Activated CD4-positive, alpha-beta T cell treated with anti-CD3 and anti-CD28 coated beads for 24 hours (primary cell): Measurements from ENCODE around the gene DNAH10.

ENCODE experiments used
- DNase-seq, 2 donors: peaks; one replicate each; pipeline ENCODE4 v3.0.0-alpha.2; 2020; ENCODE audit warnings: low read depth in 2 of 2

The DNAH10 gene

DNA sequence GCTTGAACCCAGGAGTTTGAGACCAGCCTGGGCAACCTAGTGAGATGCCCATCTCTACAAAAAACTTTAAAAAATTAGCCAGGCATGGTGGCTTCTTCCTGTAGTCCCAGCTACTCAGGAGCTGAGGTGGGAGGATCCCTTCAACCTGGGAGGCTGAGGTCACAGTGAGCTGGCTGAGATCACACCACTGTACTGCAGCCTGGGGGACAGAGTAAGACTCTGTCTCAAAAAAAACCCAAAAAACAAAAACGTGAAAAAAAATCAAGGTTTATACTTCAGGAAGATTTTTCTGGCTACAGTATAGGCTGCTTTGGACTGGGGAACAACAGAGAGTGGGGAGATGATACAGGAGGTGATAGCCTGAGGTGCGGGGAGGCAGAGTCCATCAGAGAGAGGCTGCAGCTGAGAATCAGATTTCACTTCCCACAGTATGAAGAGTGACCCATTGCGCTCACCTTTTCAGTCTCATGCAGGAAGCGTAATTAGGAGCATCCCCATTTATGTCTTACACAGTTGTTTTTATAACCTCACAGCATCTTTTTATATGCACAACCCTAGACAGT lies 28.9 kb downstream of the DNAH10 start:
- DNase-seq: no peak

DNA sequence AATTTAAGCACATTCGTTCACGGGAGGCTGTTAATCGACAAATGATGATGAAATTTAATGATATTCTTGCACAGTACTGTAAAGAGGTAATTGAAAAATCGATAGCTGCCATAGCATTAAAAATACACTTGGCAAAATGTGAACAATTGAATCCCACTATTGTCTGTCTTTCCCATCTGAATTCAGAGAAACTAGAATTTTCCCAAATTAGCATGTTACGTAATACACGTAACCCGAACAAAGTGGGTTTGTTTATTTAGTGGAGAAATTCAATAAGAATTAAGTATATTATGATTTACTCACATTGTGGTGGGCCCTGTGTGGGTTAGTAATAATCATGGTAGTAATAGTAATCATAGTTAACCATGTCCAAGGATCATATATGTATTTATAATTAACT lies 31.9 kb downstream of the DNAH10 start:
- DNase-seq: no peak

DNA sequence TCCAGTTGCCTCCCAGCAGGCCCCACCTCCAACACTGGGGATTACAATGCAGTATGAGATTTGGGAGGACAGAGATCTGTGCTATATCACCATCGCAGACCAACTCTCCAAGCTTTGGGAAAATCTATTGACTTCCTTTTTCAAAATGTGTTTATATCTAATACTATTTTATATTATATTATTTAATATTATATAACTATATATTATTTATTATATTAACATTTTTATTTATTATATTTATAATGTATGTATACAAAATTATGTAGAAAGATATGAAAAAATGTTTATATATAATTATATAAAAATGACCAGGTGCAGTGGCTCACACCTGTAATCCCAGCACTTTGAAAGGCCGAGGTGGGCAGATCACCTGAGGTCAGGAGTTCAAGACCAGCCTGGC lies 36.4 kb downstream of the DNAH10 start:
- DNase-seq: no peak

DNA sequence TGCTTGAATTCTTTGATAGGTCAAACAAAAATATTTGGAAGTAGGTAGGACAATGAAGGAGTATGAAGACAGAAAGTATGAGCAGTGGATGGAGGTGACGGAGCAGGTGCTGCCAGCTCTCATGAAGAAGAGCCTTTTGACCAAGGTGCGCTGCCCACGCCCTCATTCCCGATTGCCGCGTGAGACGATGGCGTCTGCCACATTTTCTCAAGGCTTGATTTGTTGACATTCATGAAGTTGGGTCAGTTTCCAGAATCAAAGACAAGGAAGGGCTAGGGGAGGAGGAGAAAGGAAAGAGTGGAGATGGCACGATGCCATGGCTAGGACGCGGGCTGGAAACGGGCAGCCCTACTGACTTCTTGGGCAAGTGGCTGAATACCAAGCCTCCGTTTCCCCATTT lies 37.1 kb downstream of the DNAH10 start:
- DNase-seq: no peak

DNA sequence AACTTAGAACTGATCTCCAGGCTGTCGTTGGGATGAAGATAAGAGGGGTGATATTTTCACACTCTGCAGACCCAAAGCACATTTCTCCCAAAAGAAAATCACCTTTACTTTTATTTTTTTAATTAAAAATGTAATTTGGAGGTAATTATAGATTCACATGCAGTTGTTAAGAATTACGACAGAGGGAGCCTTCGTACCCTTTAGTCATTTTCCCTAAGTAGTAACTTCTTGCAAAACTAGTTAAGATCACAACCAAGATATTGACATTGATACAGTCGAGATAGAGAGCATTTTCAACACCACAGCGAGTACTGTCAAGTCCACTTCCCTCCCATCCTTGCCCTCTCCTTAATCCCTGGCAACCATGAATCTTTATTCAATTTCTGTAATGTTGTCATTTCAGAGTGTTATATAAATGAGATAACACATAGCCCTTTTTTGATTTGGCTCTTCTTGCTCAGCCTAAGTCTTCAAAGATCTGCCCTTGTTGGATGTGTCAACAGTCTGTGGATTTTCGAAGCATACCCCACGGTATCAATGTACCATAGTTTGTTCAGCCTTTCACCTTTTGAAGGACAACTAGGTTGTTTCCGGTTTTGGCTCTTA lies 39.6 kb downstream of the DNAH10 start:
- DNase-seq: no peak

DNA sequence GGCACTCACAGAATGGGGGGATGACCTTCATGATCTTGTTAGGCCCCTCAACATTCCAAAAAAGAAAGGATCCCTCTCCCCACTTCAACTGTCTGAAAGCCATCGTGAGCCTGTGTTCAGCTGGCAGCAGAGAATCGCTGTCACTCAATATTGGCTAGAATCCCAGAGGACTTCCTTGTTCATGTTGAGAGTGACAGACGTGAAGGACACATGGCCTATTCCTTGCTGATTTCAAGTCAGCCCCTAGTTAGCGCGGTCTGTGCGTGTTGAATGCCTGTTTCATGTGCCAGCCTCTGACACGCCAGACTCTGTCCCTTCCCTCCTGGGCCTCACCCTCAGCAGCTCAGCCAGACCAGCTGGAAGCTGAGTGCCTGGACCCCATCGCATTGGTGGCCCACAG lies 43.1 kb downstream of the DNAH10 start:
- DNase-seq: no peak

DNA sequence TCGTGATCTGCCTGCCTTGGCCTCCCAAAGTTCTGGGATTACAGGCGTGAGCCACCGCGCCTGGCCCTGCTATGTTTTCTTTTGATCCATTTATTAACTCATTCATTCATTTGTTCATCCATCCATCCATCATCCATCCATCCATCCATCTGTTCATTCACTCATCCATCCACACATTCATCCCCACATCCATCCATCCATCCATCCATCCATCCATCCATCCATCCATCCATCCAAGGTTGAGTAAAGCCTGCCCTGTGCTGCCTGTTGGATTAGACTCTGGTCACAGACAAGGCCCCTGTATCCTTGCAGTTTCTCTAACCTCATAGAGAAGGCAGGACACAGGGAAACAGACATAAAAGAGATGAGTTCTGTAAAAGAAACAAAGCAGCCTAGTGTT lies 44.9 kb downstream of the DNAH10 start:
- no peak for DNase-seq

DNA sequence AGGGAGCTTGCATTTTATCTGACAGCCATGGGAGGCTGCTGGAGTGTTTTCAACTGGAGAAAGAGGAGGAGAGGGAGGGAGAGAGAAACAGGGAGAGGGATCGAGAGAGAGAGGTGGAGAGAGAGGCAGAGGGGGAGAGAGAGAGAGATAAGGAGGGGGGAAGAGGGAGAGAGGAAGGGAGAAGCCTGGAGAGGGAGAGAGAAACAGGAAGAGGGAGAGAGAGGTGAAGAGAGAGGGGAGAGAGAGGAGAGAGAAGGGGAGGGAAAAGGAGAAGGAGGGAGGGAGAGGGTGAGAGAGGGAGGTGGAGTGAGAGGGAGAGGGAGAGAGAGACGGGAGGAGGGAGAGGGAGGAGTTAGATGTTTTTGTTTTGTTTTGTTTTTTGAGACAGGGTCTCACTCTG lies 45.6 kb downstream of the DNAH10 start:
- no peak for DNase-seq

DNA sequence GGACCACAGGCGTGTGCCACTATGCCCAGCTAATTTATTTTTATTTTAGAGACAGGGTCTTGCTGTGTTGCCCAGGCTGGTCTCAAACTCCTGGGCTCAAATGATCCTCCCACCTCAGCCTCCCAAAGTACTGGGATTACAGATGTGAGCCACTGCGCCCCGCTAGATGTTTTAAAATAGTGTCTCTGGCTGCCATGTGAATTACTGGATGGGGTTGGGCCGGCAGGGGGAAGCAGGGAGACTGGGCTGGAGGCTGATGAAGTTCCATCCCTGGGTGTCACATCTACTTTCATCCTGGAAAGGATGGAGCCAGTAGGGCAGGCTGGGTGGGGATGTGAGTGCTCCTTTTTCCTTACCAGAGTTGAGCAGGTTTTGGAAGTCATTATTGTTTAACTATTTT lies 46.1 kb downstream of the DNAH10 start:
- no peak for DNase-seq

DNA sequence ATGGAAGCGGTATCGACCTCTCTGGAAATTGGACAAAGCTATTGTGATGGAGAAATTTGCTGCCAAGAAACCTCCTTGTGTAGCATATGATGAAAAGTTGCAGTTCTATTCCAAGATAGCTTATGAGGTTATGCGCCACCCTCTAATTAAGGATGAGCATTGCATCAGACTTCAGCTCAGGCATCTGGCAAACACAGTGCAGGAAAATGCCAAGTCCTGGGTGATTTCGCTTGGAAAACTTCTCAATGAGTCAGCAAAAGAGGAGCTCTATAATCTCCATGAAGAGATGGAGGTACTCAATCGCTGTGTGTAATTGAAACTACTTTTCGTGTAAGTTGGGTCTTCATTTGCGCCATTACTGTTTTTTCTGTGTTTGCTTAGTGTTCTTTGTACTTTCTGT lies 51.2 kb downstream of the DNAH10 start:
- DNase-seq: no peak

DNA sequence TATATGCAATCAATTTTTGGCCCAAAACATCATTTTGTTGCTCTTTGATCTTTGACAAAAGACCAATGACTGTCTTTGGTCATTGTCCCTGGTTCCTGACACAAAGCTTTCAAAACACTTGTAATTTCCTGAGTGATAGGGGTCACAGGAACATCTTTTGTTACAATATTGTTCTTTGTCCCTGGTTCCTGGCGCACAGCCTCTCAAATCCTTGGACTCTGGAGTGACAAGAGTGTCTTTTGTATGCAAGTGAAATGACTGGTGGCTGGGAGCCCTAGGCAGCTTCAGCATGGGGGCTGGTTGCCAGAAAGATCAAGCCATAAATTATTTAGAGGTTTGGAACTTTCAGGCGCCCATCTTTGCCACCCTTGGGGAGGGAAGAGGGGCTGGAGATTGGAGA lies 53.9 kb downstream of the DNAH10 start:
- no peak for DNase-seq

DNA sequence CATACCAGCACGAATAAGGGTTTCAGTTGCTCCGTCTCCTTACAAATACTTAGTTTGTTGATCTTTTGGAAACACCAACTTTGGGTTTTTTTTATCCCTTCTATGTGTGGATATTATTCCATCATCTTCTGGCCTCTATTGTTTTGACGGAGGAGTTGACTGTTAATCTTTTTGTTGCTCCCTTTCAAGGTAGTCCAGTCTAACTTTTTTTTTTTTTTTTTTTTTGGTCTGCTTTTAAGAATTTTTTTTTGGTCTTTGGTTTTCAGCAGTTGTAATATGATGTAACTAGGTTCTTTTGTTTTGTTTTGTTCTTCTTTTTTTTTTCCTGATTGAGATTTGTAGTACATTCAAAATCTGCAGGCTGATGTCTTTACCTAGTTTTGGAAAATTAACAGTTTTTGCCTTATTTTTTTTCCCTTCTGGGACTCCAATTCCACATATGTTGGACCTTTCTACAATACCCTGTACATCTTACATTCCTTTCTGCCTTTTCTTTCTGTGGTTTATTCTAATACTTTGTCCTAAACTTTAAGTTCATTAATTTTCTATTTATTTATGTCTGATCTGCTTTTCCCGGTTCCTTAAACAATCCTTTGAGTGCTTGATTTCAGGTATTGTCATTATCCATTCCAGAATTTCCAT lies 54.9 kb downstream of the DNAH10 start:
- DNase-seq: no peak

DNA sequence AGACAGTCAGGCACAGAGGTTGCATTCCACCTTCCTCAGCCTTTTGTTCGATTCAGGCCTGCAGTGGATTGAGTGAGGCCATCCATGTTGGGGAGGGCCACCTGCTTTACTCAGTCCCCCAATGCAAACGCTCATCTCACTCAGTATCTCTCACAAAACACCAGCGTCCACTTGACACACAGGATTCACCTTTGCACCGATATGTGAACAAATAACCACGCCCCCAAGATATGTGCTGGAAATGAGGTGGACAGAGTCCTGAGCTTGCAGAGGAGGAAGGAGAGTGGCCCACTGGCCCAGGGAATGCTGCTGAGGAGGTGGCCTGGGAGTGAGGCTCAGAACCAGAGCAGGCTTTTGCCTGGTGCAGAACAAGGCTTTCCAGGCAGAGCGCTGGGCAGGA lies 60.7 kb downstream of the DNAH10 start:
- DNase-seq: no peak

DNA sequence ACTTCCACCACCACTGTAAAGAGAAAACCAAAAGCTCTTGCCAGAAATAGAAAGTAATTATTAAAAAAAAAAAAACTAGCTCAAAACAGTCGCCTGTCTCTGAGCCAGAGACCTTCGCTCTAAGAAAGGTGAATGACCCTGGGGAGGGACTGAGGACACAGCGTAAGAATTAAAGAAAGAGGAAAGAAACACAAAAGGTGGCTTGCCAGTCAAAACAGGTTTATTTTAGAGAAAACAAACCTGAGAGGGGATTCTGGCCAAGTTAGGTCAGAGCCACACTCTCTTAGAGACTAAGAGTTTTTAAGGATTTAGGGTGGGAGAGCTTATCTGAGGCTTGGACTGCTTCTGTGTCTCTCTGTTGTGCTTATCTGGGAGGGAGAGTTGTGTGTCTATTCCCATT lies 66.0 kb downstream of the DNAH10 start:
- DNase-seq: no peak

DNA sequence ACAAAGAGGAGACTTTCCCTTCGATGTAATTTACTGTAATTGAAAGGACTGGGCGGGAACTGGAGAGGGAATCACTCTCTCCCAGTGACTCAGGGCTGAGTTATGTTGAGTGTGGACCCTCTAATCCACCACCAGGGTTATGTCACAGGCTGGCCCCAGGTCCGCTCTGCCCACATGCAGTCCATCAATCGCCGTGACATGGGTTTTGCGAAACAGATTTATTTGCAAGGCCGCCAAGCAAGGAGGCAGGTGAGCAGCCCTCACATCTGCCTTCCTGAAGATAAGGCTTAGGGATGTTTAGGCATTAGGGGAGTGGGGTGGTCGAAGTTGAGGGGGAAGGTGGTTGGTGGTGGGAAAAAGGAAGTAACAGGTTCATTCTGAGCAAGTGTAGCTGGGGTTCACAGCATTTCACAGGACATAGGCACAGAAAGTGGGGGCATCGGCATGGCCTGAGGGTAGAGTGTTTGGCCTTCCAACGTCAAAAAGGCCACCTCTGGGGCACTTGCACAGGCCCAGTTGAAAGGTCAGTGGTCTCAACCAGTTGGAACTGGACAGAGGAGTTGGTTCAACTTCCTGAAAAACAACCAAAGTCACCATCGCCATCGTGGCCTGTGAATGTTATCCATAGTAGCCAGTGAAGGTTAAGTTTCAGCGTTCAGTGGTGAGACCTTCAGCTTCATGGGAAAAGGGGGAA lies 66.9 kb downstream of the DNAH10 start:
- no peak for DNase-seq

DNA sequence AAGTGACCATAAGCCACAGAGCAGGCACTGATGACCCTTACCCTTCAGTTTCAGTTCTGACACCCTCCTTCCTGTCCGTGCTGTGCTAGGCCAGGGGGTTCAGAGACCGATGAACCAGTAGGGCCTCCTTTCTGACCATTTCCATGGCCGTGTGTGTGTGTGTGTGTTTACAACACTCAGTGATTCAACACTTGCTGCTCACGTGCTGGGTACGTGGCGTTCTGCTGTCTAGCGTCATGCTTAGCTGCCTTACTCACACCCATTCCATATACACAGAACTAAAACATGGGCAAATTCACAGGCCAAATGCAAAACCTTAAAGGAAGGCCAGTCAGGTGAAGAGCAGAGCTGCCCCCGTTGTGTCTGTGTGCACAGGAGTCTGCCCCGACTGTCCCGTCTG lies 67.5 kb downstream of the DNAH10 start:
- no peak for DNase-seq

DNA sequence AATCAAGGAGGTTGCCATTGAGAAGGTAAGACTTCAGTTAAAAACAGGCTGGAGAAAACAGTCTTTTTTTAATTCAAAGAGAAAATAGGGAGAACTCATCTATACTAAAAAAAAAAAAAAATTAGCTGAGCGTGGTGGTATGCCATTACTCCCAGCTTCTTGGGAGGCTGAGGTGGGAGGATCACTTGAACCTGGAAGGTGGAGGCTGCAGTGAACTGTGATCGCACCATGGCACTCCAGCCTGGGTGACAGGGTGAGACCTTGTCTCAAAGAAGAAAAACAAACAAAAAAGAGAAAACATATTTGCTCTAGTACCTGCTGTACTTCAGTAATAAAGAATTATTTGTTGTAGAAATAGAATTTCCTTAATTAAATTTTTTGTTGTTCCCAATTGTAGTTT lies 68.6 kb downstream of the DNAH10 start:
- DNase-seq: no peak

DNA sequence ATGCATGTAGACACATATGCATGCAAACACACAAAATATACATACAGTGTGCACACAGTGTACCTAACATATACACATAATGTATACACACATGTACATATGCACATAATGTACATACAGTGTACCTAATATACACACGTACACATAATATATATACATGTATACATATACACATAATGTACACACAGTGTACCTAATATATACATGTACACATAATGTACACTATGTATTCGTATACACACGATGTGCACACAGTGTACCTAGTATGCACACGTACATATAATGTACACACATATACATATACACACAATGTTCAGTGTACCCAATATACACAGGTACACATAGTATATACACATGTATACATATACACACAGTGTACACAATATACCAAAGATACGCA lies 70.0 kb downstream of the DNAH10 start:
- no peak for DNase-seq

DNA sequence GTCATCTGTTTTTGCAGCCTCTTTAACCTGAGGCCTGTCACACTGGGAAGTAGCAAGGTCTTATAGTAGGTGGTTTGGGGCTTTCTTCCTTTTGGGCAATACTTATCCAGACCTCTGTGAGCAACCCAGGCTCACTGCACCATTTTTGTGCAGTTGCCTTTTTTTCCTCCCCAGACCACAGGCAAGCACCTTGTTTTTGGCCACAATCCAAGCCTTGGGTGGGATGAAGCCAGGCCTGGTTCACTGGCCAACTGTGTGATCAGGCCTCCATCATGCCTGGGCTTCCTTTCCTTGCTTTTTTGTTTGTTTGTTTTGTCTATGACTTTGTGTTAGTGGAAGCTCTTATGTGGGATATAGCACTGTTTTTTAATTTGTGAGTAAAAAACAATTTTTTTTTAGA lies 71.7 kb downstream of the DNAH10 start:
- DNase-seq: no peak

DNA sequence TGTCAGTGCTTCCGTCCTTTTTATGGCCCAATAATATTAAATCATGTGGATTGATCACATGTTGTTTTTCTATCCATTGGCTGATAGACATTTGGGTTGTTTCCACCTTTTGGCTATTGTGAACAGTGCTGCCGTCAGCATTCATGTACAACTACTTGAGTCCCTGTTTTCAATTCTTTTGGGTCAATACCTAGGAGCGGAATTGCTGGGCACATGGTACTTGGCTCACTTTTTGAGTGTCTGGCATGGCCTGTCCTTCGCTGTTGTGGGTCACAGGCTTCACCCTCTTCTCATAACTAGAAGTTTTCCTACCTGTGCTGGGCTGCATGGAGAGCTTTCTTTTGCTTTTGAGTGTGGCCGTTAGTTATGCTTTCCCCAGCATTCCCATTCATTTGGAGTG lies 72.7 kb downstream of the DNAH10 start:
- no peak for DNase-seq

DNA sequence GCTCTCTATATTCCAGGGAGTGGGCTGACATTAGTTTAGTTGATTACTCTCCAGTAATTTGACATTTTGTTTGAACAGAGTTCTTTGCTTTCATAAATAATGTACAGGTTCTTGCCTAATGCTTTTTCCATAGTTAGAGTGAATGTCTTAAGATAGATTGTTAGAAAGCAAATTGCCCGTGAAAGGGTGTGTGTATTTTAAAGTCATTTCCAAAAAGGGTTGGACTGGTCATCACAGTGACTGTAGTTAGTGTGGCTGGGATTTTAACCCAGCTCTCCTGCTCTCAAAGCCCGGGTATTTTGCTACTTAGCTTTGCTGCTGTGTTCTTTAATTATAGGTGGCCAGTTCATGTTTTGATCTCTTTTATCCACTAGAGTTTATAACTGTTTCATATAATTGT lies 74.2 kb downstream of the DNAH10 start:
- no peak for DNase-seq

DNA sequence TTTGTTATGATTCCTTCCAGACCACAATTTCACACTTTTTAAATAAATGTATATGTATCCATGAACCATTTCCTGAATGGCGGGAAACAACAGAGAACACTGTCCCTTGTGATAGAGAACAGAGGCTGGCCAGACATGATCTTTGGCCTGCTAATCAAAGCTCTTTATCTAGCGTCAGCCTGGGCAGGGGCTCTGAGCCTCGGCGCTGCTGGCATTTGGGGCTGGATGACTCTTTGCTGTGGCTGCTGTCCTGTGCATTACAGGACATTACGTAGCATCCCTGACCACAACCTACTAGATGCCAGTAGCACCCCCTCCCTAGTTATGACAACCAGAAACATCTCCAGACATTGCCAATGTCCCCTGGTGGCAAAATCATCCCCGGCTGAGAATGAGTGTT lies 77.7 kb downstream of the DNAH10 start:
- DNase-seq: no peak

DNA sequence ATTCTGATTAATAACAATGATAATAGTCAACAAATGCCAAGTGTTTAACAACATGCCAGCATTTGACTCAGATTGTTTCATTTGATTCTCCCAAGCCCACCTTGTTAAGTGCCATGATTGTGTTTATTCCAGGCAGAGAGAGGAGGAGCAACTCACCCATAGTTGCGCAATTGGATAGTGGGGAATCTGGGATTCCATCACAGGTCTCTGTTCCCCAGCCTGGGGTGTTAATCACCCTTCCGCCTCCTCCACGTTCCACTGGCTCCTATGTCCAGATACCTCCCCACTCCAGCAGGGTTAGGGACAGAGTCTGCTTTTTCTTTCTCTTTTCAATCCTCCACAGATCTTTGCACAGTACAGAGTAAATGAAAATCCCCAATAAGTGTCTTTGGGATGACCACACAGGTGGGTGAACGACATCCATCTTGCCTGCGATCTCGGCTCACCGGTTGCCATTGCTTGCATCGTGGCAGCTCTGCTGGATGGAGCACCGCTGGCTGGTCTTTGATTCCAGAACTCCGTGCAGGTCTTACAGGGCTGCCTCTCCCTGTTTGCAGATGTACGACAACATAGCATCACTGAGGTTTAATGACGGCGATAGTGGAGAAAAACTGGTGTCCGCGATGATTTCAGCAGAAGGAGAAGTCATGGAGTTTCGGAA lies 78.8 kb downstream of the DNAH10 start:
- no peak for DNase-seq
